Erythroblast (primary cell): ENCODE results near the gene TACSTD2.
"Not testable (repeated sequence)": the region's sequence is repeated elsewhere in the genome, so short reads cannot be mapped to it uniquely, and the experiment has no call there.

Experiments used
- DNase-seq, 2 experiments: peaks; one replicate each; lab custom pipeline; 2025; lab: John Stamatoyannopoulos, UW
- GATA1 ChIP-seq: IDR thresholded peaks from 2 replicates; pipeline ENCODE4 v1.6.1; 2011; ENCODE audit warnings: low read depth, mild to moderate bottlenecking, control low read depth, low read length, moderate library complexity
- POLR2A ChIP-seq: IDR thresholded peaks from 2 replicates; pipeline ENCODE4 v1.6.1; 2011; ENCODE audit warnings: mild to moderate bottlenecking, low read length

Gene TACSTD2

GRCh38 chr1:58568271-58568860 lies 8.7 kb downstream of the TACSTD2 start:
- DNase-seq: no peak

GRCh38 chr1:58566339-58566738 lies 10.7 kb downstream of the TACSTD2 start:
- no peak for DNase-seq
- TF ChIP-seq GATA1 (no peak), POLR2A (no peak)

More at GRCh38 chr1:58568271-58568860, 8.7 kb downstream of the TACSTD2 start:
- TF ChIP-seq POLR2A: no peak
- no peak for TF ChIP-seq GATA1

GRCh38 chr1:58563715-58564114 lies 13.3 kb downstream of the TACSTD2 start:
- not testable (repeated sequence) for DNase-seq

- TF ChIP-seq POLR2A (no peak), GATA1 (no peak)
These were observed 15.4 kb downstream of the TACSTD2 start for GRCh38 chr1:58561633-58562032.

GRCh38 chr1:58555393-58555792 lies 21.7 kb downstream of the TACSTD2 start:
- no peak for DNase-seq
- TF ChIP-seq GATA1: no peak
- no peak for TF ChIP-seq POLR2A

More at GRCh38 chr1:58561633-58562032, 15.4 kb downstream of the TACSTD2 start:
- DNase-seq: no peak

GRCh38 chr1:58551186-58552140 lies 25.6 kb downstream of the TACSTD2 start:
- TF ChIP-seq GATA1 (no peak), POLR2A (no peak)
- DNase-seq: no peak

GRCh38 chr1:58549291-58549690 lies 27.8 kb downstream of the TACSTD2 start:
- DNase-seq: peak; percentile 13 to 57

GRCh38 chr1:58548371-58548770 lies 28.7 kb downstream of the TACSTD2 start:
- TF ChIP-seq POLR2A: no peak
- no peak for DNase-seq

GRCh38 chr1:58546520-58547308 lies 30.3 kb downstream of the TACSTD2 start, which contains the start of gene OMA1:
TSS of gene OMA1 (minus strand) at chr1:58546726. CDS start at chr1:58539294, 7,432 bp downstream.
- TF ChIP-seq POLR2A (peak; percentile 83), GATA1 (no peak)
- DNase-seq: peak; percentile 96 to 98

GRCh38 chr1:58545591-58546519 lies 31.2 kb downstream of the TACSTD2 start:
- no peak for TF ChIP-seq GATA1
- TF ChIP-seq POLR2A: no peak
- DNase-seq: peak; percentile 83 to 87

- TF ChIP-seq GATA1 (no peak), POLR2A (no peak)
- DNase-seq: no peak
These were observed 33.8 kb downstream of the TACSTD2 start for GRCh38 chr1:58543260-58543659.

GRCh38 chr1:58539553-58539952 lies 37.5 kb downstream of the TACSTD2 start:
- no peak for DNase-seq
- TF ChIP-seq POLR2A: no peak
- no peak for TF ChIP-seq GATA1

GRCh38 chr1:58538821-58539220 lies 38.2 kb downstream of the TACSTD2 start:
- no peak for DNase-seq
- no peak for TF ChIP-seq GATA1
- no peak for TF ChIP-seq POLR2A

GRCh38 chr1:58531842-58532241 lies 45.2 kb downstream of the TACSTD2 start:
- DNase-seq: not testable (repeated sequence)
